ENCODE measurements around the gene NCKAP5.

DNA sequence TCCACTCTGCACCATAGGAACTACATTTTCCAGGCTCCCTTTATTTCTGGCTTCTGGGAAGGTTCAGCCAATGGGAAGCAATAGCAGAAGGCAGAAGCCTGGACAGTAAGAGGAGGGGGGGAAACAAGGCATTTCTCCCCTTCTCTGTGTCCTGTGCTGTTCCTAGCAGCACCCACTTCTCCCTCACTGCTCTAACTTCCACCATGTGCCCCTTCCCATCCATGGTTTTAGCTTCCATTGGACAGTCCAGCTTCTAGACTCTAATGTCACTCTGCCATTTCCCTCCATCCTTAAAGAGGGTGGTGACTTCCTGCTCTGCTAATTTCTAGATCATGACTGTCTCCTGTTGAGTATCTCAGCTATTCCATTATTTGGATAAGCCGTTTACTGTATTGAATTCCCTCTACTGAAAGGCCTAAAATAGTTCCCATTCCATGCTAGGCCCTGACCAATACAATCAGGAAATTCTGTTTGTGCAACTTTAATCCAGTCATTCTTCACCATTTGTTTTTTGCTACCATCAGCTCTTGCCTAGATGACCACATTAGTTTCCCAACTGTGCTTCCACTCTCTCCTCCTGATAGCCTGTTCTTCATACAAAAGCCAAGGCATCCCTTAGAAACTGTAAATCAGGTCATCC lies 877.5 kb downstream of the NCKAP5 start:
- TF ChIP-seq, protein P1, sequence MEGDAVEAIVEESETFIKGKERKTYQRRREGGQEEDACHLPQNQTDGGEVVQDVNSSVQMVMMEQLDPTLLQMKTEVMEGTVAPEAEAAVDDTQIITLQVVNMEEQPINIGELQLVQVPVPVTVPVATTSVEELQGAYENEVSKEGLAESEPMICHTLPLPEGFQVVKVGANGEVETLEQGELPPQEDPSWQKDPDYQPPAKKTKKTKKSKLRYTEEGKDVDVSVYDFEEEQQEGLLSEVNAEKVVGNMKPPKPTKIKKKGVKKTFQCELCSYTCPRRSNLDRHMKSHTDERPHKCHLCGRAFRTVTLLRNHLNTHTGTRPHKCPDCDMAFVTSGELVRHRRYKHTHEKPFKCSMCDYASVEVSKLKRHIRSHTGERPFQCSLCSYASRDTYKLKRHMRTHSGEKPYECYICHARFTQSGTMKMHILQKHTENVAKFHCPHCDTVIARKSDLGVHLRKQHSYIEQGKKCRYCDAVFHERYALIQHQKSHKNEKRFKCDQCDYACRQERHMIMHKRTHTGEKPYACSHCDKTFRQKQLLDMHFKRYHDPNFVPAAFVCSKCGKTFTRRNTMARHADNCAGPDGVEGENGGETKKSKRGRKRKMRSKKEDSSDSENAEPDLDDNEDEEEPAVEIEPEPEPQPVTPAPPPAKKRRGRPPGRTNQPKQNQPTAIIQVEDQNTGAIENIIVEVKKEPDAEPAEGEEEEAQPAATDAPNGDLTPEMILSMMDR (IDR thresholded peaks at IDR 0.05) = no peak
- TF ChIP-seq EP300 (IDR thresholded peaks at IDR 0.05) = no peak
